Liver (tissue), 9 donors: ENCODE results near the gene ARHGAP28. TPM values are rescaled to one million over a fixed set of nuclear protein-coding genes. Genes with fewer than 3 reads are reported as not detected.

Experiments used
- DNase-seq: peaks from one replicate; pipeline ENCODE4 v3.0.0-alpha.2; 2017; ENCODE audit warnings: low spot score
- H3K27ac ChIP-seq, 2 donors: one replicate each; pipeline ENCODE4 v1.7.0; 2013; ENCODE audit warnings: inconsistent platforms in 2 of 2, low read length in 2 of 2, control low read depth in 1 of 2, low read depth in 1 of 2, mild to moderate bottlenecking in 1 of 2
- H3K27me3 ChIP-seq, 4 donors: one replicate each; pipeline versions ENCODE4 v1.6.1 to v1.7.0; 2013; ENCODE audit warnings: low read length in 3 of 4, inconsistent platforms in 1 of 4, mild to moderate bottlenecking in 1 of 4, moderate library complexity in 1 of 4; ENCODE audit not compliant: control insufficient read depth in 4 of 4, insufficient read depth in 4 of 4
- H3K36me3 ChIP-seq, 4 donors: one replicate each; pipeline versions ENCODE4 v1.6.1 to v1.7.0; 2013; ENCODE audit warnings: low read length in 3 of 4, mild to moderate bottlenecking in 3 of 4, low read depth in 1 of 4, moderate library complexity in 1 of 4; ENCODE audit not compliant: control insufficient read depth in 4 of 4, insufficient read depth in 3 of 4
- H3K4me1 ChIP-seq, 4 donors: one replicate each; pipeline versions ENCODE4 v1.6.1 to v1.7.0; 2013; ENCODE audit warnings: low read length in 3 of 4, mild to moderate bottlenecking in 3 of 4, moderate library complexity in 1 of 4; ENCODE audit not compliant: control insufficient read depth in 4 of 4, insufficient read depth in 4 of 4
- H3K4me3 ChIP-seq, 3 donors: one replicate each; pipeline versions ENCODE4 v1.6.1 to v1.7.0; 2013; ENCODE audit warnings: low read length in 3 of 3, control low read depth in 1 of 3, low read depth in 1 of 3, mild to moderate bottlenecking in 1 of 3
- H3K9ac ChIP-seq, 2 donors: one replicate each; pipeline ENCODE4 v1.7.0; 2013; ENCODE audit warnings: low read length in 2 of 2, mild to moderate bottlenecking in 2 of 2, moderate library complexity in 2 of 2, control low read depth in 1 of 2, low read depth in 1 of 2
- H3K9me3 ChIP-seq, 4 donors: one replicate each; pipeline versions ENCODE4 v1.6.1 to v1.7.0; 2013; ENCODE audit warnings: low read length in 3 of 4; ENCODE audit not compliant: control insufficient read depth in 4 of 4
- EGR1 ChIP-seq, 2 donors: IDR thresholded peaks; 2 replicates each; pipeline ENCODE4 v1.6.1; 2016 to 2018; ENCODE audit warnings: antibody characterized with exemption in 2 of 2, low read depth in 2 of 2
- FOXA2 ChIP-seq: IDR thresholded peaks from 2 replicates; pipeline ENCODE4 v1.6.1; 2016; ENCODE audit warnings: antibody characterized with exemption
- HNF4G ChIP-seq: IDR thresholded peaks from 2 replicates; pipeline ENCODE4 v1.6.1; 2016; ENCODE audit warnings: antibody characterized with exemption
- SP1 ChIP-seq: IDR thresholded peaks from 2 replicates; pipeline ENCODE4 v1.6.1; 2018; ENCODE audit warnings: antibody characterized with exemption, mild to moderate bottlenecking
- TAF1 ChIP-seq: conservative IDR thresholded peaks from 2 replicates; pipeline ENCODE4 v1.6.1; 2016; ENCODE audit warnings: antibody characterized with exemption, mild to moderate bottlenecking
- YY1 ChIP-seq: IDR thresholded peaks from 2 replicates; pipeline ENCODE4 v1.6.1; 2016; ENCODE audit warnings: antibody characterized with exemption, mild to moderate bottlenecking
- WGBS: extraction: QIAGEN DNeasy Blood & Tissue Kit; methylation state at CpG from one replicate; pipeline ENCODE4 v1.1.7; 2013; 5-methylcytosine and 5-hydroxymethylcytosine counted together
- polyA plus RNA-seq, 2 donors: library from polyadenylated mRNA; stranded (reverse) in 1 of 2; unstranded in 1 of 2; fragments of 200-250 nt in 1 of 2; fragments of >200 nt in 1 of 2; fragmentation: Nextera tagmentation in 1 of 2; extraction: Ambion mirVana in 1 of 2; gene quantifications; one replicate each; pipeline versions ENCODE4 v1.2.1 to v1.2.3, GENCODE V29; 2013 to 2015
- total RNA-seq, 2 donors: library from RNA; depleted of rRNA; stranded (reverse); fragments of >200 nt; gene quantifications; one replicate each; pipeline ENCODE4 v1.2.3, GENCODE V29; 2014
- TF ChIP-seq, protein P1 (sequence below): IDR thresholded peaks from 2 replicates; pipeline ENCODE4 v1.6.1; 2016; ENCODE audit warnings: antibody characterized with exemption
- TF ChIP-seq, protein P2 (sequence below): IDR thresholded peaks from 2 replicates; pipeline ENCODE4 v1.6.1; 2016; ENCODE audit warnings: antibody characterized with exemption
- TF ChIP-seq, protein P3 (sequence below): IDR thresholded peaks from 2 replicates; pipeline ENCODE4 v1.6.1; 2016; ENCODE audit warnings: antibody characterized with exemption, mild to moderate bottlenecking
- TF ChIP-seq, protein P4 (sequence below): IDR thresholded peaks from 2 replicates; pipeline ENCODE4 v1.6.1; 2016; ENCODE audit warnings: antibody characterized with exemption
- donor health status: healthy.
- donor health status: healthy.
- donor health status: healthy.
- donor health status: healthy.
- donor health status: healthy.

ARHGAP28 gene
- total and polyA plus RNA-seq, 4 donors = 0.14 to 2.1 (median 0.69) TPM

DNA sequence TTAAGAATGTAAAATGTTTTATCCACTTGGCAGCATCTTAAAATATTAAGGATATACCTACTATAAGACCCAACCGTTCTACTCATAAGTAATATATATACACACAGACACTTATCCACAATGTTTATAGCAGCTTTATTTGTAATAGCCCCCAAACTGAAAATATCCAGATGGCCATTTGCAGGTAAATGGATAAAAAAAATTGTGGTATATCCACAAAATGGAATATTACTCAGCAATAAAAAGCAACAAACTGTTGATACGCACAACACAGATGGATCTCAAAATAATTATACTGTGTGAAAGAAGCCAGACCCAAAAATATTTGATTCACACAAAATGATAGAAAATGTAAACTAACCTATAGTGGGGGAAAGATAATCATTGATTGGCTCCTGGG lies 122.0 kb downstream of the ARHGAP28 start:
- H3K9me3 ChIP-seq = peaks cover 0 to 4% (median under 1%) of the 10 kb centered on the region in 4 donors
- 94% methylated on average over 2 of the region's 2 CpGs for WGBS
- DNase-seq = no peak

GRCh38 chr18:6854811-6855210 lies 125.3 kb downstream of the ARHGAP28 start:
- 86% methylated on average over 7 of the region's 7 CpGs for WGBS
- Histone ChIP-seq H3K4me3 (no peak overlapping the region), H3K36me3 (no peaks in the 10 kb centered on the region), H3K27ac (no peak overlapping the region), H3K4me1 (no peaks in the 10 kb centered on the region), H3K9me3 (peaks cover 0 to 4% (median under 1%) of the 10 kb centered on the region in 4 donors), H3K9ac (no peak overlapping the region), H3K27me3 (no peaks in the 10 kb centered on the region)
- TF ChIP-seq, protein P1, sequence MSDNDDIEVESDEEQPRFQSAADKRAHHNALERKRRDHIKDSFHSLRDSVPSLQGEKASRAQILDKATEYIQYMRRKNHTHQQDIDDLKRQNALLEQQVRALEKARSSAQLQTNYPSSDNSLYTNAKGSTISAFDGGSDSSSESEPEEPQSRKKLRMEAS = no peak
- TF ChIP-seq SP1 = no peak
- TF ChIP-seq, protein P2, sequence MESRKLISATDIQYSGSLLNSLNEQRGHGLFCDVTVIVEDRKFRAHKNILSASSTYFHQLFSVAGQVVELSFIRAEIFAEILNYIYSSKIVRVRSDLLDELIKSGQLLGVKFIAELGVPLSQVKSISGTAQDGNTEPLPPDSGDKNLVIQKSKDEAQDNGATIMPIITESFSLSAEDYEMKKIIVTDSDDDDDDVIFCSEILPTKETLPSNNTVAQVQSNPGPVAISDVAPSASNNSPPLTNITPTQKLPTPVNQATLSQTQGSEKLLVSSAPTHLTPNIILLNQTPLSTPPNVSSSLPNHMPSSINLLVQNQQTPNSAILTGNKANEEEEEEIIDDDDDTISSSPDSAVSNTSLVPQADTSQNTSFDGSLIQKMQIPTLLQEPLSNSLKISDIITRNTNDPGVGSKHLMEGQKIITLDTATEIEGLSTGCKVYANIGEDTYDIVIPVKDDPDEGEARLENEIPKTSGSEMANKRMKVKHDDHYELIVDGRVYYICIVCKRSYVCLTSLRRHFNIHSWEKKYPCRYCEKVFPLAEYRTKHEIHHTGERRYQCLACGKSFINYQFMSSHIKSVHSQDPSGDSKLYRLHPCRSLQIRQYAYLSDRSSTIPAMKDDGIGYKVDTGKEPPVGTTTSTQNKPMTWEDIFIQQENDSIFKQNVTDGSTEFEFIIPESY = no peak
- no peak for TF ChIP-seq EGR1 (IDR thresholded peaks at IDR 0.05; ENCODE audit: low read depth in 2 of 2)
- TF ChIP-seq YY1 = no peak
- TF ChIP-seq, protein P3, sequence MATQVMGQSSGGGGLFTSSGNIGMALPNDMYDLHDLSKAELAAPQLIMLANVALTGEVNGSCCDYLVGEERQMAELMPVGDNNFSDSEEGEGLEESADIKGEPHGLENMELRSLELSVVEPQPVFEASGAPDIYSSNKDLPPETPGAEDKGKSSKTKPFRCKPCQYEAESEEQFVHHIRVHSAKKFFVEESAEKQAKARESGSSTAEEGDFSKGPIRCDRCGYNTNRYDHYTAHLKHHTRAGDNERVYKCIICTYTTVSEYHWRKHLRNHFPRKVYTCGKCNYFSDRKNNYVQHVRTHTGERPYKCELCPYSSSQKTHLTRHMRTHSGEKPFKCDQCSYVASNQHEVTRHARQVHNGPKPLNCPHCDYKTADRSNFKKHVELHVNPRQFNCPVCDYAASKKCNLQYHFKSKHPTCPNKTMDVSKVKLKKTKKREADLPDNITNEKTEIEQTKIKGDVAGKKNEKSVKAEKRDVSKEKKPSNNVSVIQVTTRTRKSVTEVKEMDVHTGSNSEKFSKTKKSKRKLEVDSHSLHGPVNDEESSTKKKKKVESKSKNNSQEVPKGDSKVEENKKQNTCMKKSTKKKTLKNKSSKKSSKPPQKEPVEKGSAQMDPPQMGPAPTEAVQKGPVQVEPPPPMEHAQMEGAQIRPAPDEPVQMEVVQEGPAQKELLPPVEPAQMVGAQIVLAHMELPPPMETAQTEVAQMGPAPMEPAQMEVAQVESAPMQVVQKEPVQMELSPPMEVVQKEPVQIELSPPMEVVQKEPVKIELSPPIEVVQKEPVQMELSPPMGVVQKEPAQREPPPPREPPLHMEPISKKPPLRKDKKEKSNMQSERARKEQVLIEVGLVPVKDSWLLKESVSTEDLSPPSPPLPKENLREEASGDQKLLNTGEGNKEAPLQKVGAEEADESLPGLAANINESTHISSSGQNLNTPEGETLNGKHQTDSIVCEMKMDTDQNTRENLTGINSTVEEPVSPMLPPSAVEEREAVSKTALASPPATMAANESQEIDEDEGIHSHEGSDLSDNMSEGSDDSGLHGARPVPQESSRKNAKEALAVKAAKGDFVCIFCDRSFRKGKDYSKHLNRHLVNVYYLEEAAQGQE = no peak
- no peak for TF ChIP-seq FOXA2
- DNase-seq = no peak

More for the DNA sequence above, 122.0 kb downstream of the ARHGAP28 start:
- TF ChIP-seq TAF1 (no peak), HNF4G (no peak), FOXA2 (no peak), YY1 (no peak)
- TF ChIP-seq, protein P3 = no peak
- TF ChIP-seq, protein P4, sequence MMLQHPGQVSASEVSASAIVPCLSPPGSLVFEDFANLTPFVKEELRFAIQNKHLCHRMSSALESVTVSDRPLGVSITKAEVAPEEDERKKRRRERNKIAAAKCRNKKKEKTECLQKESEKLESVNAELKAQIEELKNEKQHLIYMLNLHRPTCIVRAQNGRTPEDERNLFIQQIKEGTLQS = no peak
- TF ChIP-seq, protein P1 = no peak
- TF ChIP-seq, protein P2 = no peak
- Histone ChIP-seq H3K36me3 (no peaks in the 10 kb centered on the region), H3K4me3 (no peak overlapping the region), H3K27me3 (no peaks in the 10 kb centered on the region), H3K4me1 (no peaks in the 10 kb centered on the region), H3K27ac (no peak overlapping the region), H3K9ac (no peak overlapping the region)
